Activated CD8-positive, alpha-beta memory T cell treated with anti-CD3 and anti-CD28 coated beads, Interleukin-2, amount 50 U/mL, for 4 hours (primary cell): ENCODE results near the gene PADI1.

ENCODE experiments used
- DNase-seq: peaks from one replicate; pipeline ENCODE4 v3.0.0-alpha.2; 2020

The PADI1 gene

GRCh38 chr1:17183388-17184160, 21.4 kb upstream of the PADI1 start:
- DNase-seq: no peak

- no peak for DNase-seq
Observed at GRCh38 chr1:17184161-17184665, 20.7 kb upstream of the PADI1 start.

GRCh38 chr1:17184822-17185484, 20.0 kb upstream of the PADI1 start:
- no peak for DNase-seq

- no peak for DNase-seq
Observed at GRCh38 chr1:17185485-17185860, 19.5 kb upstream of the PADI1 start.

- DNase-seq: no peak
Observed at GRCh38 chr1:17186216-17186909, 18.6 kb upstream of the PADI1 start.

- no peak for DNase-seq
Observed at GRCh38 chr1:17187051-17187450, 17.9 kb upstream of the PADI1 start.

GRCh38 chr1:17188217-17188616, 16.7 kb upstream of the PADI1 start:
- DNase-seq: no peak

- DNase-seq: no peak
Observed at GRCh38 chr1:17188889-17189631, 15.9 kb upstream of the PADI1 start.

- no peak for DNase-seq
Observed at GRCh38 chr1:17189632-17189990, 15.3 kb upstream of the PADI1 start.

GRCh38 chr1:17190010-17190995, 14.6 kb upstream of the PADI1 start:
- DNase-seq: no peak

GRCh38 chr1:17191990-17192242, 13.0 kb upstream of the PADI1 start:
- no peak for DNase-seq

- DNase-seq: no peak
Observed at GRCh38 chr1:17192394-17193221, 12.3 kb upstream of the PADI1 start.

GRCh38 chr1:17193222-17194132, 11.5 kb upstream of the PADI1 start:
- no peak for DNase-seq

GRCh38 chr1:17194133-17194475, 10.8 kb upstream of the PADI1 start:
- DNase-seq: no peak

- no peak for DNase-seq
Observed at GRCh38 chr1:17194615-17195528, 10.1 kb upstream of the PADI1 start.

GRCh38 chr1:17195731-17196130, 9.2 kb upstream of the PADI1 start:
- no peak for DNase-seq

- DNase-seq: no peak
Observed at GRCh38 chr1:17196496-17197185, 8.3 kb upstream of the PADI1 start.

GRCh38 chr1:17197696-17198095, 7.2 kb upstream of the PADI1 start:
- DNase-seq: no peak
